Choroid plexus epithelial cell (primary cell): Measurements from ENCODE around the gene FAM131A.

ENCODE experiments used
- DNase-seq: peaks from one replicate; pipeline ENCODE4 v3.0.0-alpha.2; 2010; ENCODE audit warnings: low read depth
- H3K4me3 ChIP-seq: 2 replicates; pipeline ENCODE4 v1.5.1; 2011; ENCODE audit warnings: low read depth, mild to moderate bottlenecking, control low read depth, low read length, moderate library complexity
- CTCF ChIP-seq: conservative IDR thresholded peaks from 2 replicates; pipeline ENCODE4 v1.5.1; 2011; ENCODE audit warnings: low read depth, mild to moderate bottlenecking, control low read depth, inconsistent platforms, low read length, moderate library complexity

Gene FAM131A

DNA sequence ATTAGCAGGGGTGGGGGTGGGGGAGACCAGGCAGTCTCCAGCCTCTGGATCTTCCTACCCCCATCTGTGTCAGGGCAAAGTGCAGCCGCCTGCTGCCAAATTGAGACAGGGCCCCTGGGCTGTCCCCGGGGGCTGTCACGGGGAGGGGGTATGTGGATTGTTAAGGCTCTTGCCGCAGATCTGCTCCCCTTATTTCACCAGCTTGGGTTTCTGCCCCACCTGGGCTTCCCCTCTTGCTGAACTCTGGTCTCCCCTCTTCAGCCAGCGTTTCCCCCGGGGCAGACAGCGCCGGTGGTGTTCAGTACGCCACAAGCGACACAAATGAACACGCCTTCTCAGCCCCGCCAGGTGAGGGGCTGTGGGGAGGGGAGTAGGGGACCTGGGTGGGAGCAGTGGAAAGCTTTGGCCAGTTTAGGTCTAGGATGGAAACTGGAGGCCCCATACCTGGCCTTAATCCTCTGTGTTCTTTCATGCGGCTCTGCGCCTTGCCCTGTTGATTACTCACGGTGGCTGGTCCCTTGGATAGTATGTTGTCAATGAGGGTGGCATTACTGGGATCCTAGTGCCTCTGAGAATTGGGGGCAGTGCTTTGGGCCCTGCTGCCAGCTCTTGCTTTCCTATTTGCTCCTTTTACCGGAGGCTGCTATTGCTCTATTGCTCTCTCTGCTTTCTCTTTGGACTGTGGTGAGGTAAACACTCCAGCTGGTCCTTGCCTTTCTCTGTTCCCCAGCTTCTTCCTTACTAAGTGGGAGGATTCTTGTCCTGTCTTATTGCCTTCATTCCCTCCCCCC, 21.3 kb upstream of the FAM131A start:
- peak; percentile 47 for DNase-seq
- TF ChIP-seq CTCF: no peak

GRCh38 chr3:184316792-184317191, 20.6 kb upstream of the FAM131A start:
- TF ChIP-seq CTCF: no peak
- H3K4me3 ChIP-seq: peak overlapping the region; percentile 89
- peak; percentile 12 for DNase-seq

More for the DNA sequence above, 21.3 kb upstream of the FAM131A start:
- H3K4me3 ChIP-seq: peak overlapping the region; percentile 89

- H3K4me3 ChIP-seq: peak overlapping the region; percentile 89
- TF ChIP-seq CTCF: no peak
- no peak for DNase-seq
These were observed 20.2 kb upstream of the FAM131A start for GRCh38 chr3:184317201-184317600.

- H3K4me3 ChIP-seq: no peak overlapping the region
- no peak for TF ChIP-seq CTCF
- peak; percentile 97 for DNase-seq
These were observed 17.3 kb upstream of the FAM131A start for GRCh38 chr3:184320104-184320445.

GRCh38 chr3:184321666-184322065, 15.7 kb upstream of the FAM131A start:
- no peak overlapping the region for H3K4me3 ChIP-seq
- no peak for TF ChIP-seq CTCF
- DNase-seq: no peak

GRCh38 chr3:184322731-184323487, 14.5 kb upstream of the FAM131A start:
- no peak for DNase-seq
- no peak overlapping the region for H3K4me3 ChIP-seq
- no peak for TF ChIP-seq CTCF
